IPS-18c (cell line): ENCODE data around the gene RAB38.

Source experiments
- H3K4me3 ChIP-seq: 2 replicates; pipeline ENCODE4 v1.7.0; 2013; ENCODE audit warnings: low read depth, mild to moderate bottlenecking, low read length, moderate library complexity; ENCODE audit not compliant: insufficient read depth
- H3K9me3 ChIP-seq: one replicate; pipeline ENCODE4 v1.6.1; 2013; ENCODE audit warnings: mild to moderate bottlenecking, low read length, moderate library complexity; ENCODE audit not compliant: control insufficient read depth, insufficient read depth

The RAB38 gene

DNA sequence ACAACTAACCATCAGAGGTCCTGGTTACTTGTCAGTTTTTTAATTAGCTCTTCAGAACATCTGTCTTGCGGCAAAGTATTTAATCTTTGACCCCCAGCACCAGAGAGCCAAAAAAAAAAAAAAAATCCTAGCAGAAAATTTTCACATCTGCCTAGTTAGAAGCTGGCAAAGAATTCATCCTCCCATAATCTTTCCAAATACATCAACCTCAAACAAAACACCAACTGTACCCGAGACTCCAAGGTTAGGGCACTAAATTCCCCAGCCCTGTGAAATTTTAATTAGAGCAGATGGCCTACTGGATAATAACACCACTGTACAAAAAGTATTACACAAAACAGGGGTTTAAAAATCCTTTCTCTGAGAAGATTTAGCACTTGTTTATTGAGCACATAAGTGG, 55.7 kb downstream of the RAB38 start:
- Histone ChIP-seq H3K9me3 (no peaks in the 10 kb centered on the region), H3K4me3 (no peak overlapping the region)

DNA sequence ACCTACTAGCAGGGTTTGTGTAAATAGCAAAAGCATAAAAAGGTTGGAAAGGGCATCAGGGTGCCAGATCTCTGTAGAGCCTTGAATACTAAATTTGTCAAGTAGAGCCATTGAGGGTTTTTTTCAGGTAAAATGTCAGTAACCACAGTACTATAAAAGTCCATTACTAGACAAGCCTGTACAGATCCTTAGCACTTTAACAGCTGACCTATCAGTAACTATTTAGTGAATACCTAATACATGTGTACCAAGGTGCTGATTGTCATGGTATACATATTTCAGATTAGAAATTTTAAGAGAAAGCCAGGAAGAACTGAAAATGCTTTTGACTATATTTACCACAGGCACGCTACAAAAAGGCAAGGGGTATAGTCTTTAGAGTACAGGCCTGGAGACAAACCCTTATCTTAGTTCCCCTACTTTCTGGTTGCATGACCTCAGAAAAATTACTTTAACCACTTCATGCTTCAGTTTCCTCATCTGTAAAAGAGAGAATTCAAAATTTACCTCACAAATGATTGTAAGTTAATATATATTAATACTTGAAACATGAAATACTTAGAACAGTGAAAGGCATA, 57.9 kb downstream of the RAB38 start:
- Histone ChIP-seq H3K4me3 (no peak overlapping the region), H3K9me3 (no peaks in the 10 kb centered on the region)

DNA sequence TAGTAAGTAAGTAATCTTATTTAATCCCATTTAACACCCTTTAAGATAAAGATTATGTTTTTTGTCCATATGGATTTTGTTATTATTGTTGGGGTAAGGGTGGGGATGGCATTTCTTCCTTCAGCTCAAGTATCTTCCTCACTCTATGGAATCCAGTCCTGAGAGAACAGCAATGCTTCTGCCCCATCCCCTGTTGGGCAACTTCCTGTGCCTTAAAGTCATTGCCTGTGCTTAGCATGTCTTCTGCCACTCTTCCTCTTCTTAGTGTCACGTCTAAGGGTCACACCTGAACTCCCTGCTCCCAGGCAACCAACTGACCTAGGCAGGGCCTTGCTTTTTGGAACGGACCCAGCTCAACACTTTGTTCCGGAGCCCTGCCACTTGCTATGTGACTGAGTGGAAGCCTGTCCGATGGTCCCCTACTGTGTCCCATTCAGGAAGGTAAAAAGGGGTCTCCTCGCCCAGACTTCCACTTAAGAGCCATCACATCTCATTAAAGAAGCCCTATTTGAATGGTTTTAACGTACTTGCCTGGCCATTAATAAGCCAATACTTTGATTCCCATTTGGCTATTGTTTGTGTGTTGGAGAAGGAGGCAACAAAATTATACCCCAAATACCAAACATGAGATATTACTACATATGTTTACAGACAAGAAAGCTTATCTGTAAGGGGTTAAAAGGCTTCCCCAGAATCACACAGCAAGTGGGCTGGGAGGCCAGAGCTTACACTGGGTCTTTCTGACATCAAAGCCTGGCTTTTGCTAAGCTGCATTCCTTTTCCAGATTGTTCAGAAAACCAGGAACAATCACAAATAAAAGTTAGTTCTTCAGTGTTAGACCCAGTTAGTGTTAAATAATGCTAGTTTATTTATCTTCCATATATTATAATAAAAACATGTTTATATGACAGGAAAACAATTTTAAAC, 59.2 kb downstream of the RAB38 start:
- no peak overlapping the region for H3K4me3 ChIP-seq
- no peaks in the 10 kb centered on the region for H3K9me3 ChIP-seq

DNA sequence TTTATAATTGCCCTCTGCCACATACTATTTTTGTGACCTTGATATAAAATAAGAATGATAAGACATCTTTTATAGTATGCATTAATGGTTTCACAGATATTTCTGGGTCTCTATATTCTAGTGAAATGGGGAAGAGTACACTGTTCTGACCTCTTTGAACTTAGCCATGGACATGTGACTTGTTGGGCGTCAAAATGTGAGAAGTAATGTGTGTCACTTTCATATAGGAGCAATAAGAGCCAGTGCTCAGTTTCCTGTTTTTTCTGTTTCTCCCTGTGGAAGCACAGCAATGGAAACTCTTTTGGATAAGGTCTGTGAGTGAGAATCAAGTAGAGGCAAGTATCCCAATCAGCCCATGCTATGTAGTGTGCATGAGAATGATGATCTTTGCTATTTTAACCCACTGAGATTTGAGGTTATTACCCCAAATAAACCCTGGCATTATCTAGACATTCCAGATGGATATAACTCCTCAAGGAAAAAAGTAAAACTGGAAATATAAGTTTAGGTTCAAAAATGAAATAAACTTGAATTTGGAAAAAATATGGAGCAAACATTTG, 60.7 kb downstream of the RAB38 start:
- H3K4me3 ChIP-seq: no peak overlapping the region
- no peaks in the 10 kb centered on the region for H3K9me3 ChIP-seq

DNA sequence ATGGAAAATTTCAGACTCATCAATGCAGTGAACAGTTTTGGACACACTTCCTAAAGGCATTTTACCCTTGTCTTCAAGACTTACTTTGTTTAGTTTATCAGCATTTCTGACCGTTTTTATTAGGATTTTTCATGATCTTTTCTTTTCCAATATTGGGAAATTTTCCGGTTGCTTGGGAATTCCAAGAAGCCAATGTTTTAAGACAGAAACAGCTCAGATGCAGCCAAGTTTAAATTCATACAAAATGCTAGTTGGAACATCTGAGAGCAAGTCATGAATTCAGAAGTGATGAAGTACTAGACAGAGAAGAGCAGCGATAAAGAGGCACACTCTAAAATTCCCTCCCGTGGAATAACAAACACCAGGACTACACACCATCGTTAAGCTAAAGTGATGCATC, 68.6 kb downstream of the RAB38 start:
- no peak overlapping the region for H3K4me3 ChIP-seq
- H3K9me3 ChIP-seq: no peaks in the 10 kb centered on the region

DNA sequence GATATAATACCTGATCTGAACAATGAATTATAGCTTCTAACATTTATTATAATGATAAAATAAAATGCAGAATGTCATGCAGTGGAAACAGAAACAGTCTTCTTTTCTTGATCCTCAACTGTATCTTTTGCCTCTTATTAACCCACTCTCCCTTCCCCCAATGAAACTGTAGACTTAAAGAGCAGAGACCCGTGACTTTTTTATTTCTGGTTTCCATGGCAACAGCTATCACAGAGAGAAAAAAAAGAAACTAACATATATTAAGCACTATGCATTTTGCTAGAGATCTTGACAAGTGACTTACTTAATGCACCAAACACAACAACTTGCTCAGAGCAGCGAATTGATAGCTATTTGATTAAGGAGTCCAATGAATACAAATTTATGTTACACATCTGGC, 69.3 kb downstream of the RAB38 start:
- no peak overlapping the region for H3K4me3 ChIP-seq

DNA sequence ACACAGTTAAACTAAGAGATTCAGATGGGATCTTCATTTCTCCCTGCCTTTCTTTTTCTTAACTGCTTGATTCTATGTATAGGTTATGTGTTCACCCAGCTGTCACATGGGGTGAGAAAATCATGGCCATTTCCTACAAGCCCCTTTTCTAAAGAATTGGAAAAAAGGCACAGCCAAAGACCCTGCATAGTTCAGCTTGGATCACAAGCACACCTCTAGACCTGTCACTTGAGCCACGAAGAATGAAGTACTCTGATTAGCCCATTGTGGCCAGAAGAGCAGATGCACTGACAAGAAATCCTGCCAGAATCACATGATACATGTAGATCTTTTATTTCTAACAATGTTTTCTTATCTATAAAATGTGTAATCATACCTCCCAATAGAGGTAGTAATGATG, 69.7 kb downstream of the RAB38 start:
- Histone ChIP-seq H3K4me3 (no peak overlapping the region), H3K9me3 (no peaks in the 10 kb centered on the region)

More for the DNA sequence above, 69.3 kb downstream of the RAB38 start:
- no peaks in the 10 kb centered on the region for H3K9me3 ChIP-seq

DNA sequence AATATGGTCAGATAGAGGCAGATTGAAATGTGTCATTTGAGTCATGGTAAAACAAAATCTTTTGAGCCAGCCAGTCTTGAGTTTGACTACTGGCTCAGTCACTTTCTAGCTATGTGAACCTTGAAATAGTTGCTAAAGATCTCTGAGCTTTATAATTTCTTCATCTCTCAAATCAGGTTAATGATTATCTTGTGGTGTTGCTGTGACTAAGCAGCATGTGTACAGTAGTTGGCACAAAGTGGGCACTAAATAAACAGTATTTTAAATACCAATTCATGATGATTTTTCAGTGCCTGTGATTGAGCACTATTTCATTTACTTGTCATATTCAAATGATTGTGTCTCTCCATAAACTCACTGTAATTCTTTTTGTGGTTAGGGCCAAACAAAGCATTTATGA, 70.8 kb downstream of the RAB38 start:
- H3K9me3 ChIP-seq: no peaks in the 10 kb centered on the region
- no peak overlapping the region for H3K4me3 ChIP-seq

DNA sequence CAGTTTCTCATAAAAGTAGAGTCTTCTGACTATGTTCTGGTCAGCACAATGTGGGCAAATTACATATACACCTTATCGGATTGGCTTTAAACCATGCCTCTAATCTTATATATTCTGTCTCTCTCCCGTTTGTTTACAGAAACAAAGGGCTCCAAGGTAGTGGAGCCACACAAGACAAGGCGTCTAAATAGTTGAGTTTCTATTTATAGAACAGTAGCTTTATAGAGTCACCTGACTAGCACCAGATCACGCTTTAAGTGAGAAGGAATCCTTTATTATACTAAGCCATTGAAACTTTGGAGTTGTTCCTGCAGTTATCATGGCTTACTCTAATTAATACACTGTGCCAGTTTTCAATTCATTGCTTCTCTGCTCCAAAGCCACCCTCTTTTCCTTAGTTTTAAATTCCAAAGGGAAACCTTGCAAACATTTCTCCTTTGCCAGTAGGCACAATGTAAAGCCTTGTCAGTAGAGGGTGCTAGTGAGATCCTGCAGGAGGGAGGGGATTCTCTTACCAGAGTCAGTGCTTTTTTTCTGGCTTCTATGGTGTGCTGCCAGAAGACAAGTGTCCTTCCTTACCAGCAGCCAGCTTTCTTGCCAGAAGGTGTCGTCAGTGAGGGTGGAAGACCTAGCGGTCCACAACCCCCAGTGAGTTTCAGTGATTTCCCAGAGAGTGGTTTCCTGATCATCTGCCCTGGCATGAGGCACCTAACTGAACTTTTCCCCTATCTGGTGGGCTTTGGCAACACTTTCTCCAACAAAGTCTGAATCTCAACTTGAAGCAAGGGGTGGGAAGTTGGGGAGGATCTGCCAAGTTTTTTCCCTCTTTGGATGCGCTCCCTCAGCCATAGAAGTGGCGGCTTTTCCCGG, 71.7 kb downstream of the RAB38 start:
- no peaks in the 10 kb centered on the region for H3K9me3 ChIP-seq
- H3K4me3 ChIP-seq: no peak overlapping the region

DNA sequence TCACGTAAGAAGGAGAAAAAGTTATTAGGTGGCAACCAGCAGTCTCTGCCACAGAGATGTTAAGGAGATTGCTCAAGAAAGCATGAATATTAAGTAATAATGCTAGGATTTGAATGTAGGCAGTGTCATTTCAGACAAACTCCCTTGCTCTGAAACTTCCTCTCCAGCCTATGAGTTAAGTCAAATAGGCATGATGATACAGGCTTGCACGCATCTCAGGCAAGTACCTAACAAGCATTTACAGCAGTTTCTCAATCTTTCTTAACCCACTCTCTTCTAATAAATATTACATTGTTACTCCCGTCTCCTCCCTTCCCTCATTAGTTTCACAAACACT, 72.7 kb downstream of the RAB38 start:
- no peak overlapping the region for H3K4me3 ChIP-seq

DNA sequence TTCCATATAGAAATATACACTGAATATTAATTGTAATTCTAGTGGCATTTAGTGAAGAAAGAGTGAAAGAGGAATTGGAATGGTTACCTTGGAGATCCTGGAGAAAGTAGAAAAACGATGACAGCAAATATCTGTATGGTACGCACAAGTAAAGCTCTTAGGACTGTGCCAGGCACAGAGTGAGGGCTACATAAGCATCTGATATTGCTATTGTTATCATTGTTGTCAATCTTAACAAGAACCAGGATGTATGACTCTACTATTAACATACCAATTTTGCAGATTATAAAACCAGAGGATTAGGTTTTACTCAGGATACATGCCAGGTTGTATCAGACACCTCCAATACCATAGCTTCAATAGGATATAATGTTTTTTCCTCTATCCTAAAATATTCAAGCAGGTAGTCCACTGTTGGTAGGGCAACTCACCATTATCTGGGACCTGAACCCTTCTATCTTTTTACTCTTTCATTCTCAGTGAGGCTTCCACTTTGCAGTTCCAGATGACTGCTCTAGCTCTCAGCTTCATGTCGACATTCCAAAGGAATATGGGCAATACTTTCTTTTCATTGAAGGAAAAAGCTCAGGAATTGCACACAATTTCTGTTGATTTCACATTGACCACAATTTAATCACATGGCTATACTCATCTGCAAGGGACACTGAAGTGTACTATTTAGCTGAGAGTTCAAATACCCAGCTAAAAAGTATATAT, 73.2 kb downstream of the RAB38 start:
- H3K9me3 ChIP-seq: no peaks in the 10 kb centered on the region
- no peak overlapping the region for H3K4me3 ChIP-seq

More for the DNA sequence above, 72.7 kb downstream of the RAB38 start:
- no peaks in the 10 kb centered on the region for H3K9me3 ChIP-seq

DNA sequence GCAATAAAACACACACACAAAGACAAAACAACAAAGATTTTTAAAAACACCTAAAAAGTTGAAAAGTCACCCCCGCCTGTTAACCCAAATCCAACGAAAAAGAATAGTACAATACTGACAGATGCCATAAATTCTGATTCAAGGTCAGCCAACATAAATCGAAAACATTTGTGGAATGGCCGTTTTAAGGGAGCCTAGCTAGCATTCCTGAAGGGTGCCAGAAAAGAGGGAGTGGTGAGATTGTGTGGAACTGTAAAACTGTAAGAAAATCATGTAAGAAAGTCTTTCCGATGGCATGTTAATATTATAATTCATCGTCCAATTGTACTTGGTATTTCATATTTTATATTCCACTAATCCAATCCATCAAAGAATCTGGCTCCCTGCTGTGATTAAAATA, 75.1 kb downstream of the RAB38 start:
- no peaks in the 10 kb centered on the region for H3K9me3 ChIP-seq
- no peak overlapping the region for H3K4me3 ChIP-seq

DNA sequence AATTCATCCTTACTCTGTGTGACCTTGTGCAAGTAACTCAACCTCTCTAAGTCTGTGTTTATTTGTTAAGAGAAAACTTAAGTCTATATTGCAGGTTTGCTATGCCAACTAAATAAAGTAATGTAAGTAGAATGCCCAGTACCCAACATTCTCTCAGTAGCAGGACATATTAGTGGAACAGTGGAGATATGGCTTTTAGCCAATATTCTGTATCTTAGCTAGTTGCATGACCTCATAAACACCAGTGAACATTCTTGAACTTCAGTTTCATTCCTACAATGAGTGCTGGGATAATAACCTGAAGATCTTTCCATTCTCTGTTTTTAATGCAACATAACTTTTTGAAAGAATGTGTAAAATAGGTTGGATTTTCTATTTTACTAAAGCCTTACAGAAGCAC, 77.0 kb downstream of the RAB38 start:
- Histone ChIP-seq H3K9me3 (no peaks in the 10 kb centered on the region), H3K4me3 (no peak overlapping the region)

DNA sequence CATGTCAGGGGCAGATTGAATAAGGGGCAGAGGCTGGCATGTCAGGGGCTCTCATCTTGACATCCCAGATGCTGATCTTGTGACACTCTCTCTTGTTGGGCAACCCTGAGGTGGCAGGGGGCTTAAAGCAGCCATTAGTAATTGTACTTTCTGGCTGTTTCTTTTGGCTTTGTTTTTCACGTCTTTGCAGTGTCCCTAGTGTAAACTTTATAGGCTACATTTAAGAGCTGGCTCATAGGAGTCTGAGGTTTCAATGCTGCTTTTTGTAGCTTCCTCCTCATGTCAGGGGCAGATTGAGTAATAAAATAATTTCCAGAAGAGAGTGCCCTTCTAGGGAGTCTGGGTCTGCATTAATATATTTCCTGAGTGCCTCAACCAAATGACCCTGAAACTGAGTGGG, 86.1 kb downstream of the RAB38 start:
- Histone ChIP-seq H3K9me3 (no peaks in the 10 kb centered on the region), H3K4me3 (no peak overlapping the region)

DNA sequence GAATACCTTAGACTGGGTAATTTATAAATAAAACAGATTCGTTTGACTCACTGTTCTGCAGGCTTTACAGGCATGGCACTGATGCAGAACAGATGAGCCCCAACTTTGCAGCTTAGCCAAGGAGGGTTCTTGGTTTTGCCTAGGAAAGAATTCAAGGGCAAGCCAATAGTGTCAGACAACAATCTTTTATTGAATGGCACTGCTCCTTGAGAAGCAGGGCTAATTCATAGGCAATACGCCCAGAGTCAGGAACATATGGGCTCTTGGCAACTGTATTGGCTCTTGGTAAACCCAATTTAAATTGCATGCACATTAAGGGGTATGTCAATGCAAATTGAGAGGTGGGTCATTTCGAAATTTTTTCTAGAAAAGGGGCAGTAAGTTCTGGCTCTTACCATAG, 87.9 kb downstream of the RAB38 start:
- H3K4me3 ChIP-seq: no peak overlapping the region

DNA sequence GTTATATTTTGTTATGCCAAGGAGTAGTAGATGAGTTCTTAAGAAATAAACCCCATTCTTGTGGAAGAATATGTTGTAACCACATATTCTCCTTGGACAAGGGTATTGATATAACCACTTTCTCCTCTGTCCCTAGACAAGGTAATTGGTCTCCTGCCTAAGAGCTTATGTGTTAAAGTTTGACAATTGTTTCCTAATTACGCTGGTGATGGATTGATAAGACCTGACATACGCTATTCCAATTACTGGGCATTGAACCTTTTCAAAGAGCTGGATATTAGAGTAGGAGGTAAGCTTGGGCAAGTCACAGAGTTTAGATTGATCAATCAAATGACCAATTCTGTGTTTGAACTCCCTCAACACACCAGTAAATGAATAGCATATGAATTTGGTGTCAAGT, 88.9 kb downstream of the RAB38 start:
- Histone ChIP-seq H3K9me3 (no peaks in the 10 kb centered on the region), H3K4me3 (no peak overlapping the region)

More for the DNA sequence above, 87.9 kb downstream of the RAB38 start:
- no peaks in the 10 kb centered on the region for H3K9me3 ChIP-seq

DNA sequence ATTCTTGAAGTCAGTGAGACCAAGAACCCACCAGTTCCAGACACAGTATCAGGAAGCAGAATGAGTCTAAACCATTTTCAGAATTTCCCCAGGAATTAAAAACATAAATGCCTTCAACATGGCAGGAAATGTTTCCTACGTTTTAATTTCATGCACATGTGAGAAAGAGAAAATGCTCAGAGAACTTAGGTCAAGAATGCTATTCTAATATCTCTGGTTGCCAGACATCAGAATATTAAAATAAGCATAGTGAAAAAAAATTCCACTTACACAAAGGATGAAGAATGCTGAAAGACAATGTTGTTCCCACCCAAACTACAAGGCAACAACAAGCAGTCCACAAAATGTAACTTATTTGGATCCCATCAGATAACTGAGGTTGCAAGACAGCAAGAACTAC, 104.8 kb downstream of the RAB38 start:
- Histone ChIP-seq H3K9me3 (no peaks in the 10 kb centered on the region), H3K4me3 (no peak overlapping the region)
